ENCODE measurements around the gene SRRM2.

SRRM2 gene

DNA sequence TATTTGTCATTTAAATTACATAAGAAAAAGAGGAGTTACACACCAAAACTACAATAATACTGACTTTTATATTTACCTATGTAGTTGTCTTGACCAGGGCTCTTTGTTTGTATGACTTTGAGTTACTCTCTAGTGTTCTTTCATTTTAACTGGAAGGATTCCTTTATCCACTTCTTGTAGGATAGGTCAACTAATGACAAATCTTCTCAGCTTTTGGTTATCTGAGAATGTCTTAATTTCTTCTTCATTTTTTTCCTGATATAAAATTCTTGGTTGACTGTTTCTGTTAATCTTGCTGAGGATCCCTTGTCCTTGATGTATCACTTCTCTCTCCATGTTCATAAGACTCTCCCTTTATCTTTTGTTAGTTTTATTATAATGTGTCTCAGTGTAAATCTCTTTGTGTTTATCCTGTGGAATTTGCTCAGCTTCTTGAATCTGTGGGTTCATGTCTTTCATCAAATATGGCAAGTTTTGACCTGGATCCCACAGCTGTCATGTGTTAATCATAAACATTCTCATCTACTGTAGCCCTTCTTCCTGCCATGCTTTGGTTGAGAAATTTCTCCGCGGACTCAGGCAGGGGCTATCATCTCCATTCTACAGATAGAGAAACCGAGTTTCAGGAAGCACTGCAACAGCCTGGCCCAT lies 51.2 kb downstream of the SRRM2 start:
- no peak for DNase-seq

DNA sequence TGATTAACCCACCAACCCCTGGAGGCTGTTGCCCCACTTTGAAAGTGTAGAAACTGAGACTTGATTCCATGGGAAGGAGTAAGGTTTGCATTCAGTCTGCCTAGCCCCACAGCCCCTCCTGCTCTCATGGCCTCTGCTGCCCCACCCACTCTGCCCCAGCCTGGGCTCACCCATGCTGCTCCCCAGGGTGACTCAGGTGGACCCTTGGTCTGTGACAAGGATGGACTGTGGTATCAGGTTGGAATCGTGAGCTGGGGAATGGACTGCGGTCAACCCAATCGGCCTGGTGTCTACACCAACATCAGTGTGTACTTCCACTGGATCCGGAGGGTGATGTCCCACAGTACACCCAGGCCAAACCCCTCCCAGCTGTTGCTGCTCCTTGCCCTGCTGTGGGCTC lies 52.3 kb downstream of the SRRM2 start:
- no peak for DNase-seq

DNA sequence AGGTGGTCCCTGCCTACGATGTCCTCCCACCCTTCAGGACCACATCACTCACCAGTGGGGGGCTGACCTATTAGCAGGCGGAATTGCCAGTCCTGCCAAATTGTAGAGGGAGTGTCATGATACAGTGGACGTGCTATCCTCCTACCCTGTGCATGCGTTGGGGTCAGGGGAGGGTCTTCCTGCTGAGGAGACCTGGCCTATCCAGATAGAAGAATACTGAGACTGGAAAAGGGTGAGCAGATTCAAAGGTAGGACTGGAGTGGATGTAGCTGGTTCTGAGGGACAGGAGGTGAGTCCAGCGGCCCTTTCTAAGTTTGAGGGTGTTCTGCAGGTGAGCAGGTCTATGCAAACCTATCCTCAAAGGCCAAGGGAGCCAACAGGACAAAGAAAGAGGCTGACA lies 53.8 kb downstream of the SRRM2 start:
- no peak for DNase-seq

DNA sequence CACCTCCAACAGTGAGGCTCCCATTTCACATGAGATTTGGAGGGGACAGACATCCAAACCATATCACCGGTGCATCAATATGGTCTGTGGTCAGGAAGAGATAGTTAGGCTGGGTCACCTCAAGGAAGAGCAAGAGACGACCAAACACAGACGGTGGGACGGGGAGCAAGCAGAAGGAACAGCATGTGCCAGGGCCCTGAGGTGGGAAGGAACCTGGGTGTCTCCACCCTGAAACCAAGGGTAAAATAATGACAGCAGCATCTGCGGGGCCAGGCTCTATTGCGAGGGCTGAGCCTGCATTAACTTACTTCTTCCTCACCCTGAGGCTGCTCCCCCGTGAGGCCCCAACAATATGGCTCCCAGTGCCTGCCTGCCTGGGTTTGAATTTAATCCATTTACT lies 55.7 kb downstream of the SRRM2 start:
- no peak for DNase-seq

DNA sequence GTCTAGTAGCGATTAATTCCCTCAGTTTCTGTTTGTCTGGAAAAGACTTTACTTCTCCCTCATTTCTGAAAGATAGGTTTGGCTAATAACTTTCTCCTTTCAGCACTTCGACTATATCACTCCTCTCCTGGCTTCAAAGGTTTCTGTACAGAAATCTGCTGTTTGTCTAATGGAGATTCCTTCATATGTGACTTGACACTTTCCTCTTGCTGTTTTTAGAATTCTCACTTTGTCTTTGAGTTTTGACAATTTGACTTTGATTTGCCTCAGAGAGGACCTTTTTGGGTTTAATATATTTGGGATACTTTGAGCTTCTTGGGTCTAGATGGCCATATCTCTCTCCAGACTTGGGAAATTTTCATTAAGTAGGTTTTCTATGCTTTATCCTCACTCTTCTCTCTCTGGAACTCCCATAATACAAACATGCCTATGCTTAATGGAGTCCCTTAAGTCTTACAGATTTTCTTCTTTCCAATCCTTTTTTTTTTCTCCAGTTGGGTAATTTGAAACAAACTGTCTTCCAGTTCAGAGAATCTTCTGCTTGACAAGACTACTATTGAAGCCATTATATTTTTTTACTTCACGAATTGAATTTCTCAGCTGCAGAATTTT lies 56.8 kb downstream of the SRRM2 start:
- no peak for DNase-seq

DNA sequence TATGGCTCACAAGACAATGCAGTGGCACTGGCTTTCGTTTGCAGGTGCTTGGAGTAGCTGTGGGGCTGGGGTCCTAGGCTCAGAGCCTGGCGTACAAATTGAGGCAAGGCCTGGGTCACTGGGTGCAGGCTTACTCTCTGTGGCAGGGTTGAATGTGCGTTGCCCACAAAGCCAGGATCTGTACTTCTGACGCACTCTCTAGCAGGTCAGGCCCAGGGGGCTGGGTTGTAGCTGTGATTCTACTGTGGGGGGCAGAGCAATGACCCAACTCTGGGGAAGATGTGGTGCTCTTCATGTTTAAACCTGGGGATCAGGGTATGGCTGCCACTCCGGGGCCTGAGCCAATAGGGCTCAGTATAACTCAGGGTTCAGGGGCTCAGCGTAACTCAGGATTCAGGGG lies 58.2 kb downstream of the SRRM2 start:
- DNase-seq, result no peak

DNA sequence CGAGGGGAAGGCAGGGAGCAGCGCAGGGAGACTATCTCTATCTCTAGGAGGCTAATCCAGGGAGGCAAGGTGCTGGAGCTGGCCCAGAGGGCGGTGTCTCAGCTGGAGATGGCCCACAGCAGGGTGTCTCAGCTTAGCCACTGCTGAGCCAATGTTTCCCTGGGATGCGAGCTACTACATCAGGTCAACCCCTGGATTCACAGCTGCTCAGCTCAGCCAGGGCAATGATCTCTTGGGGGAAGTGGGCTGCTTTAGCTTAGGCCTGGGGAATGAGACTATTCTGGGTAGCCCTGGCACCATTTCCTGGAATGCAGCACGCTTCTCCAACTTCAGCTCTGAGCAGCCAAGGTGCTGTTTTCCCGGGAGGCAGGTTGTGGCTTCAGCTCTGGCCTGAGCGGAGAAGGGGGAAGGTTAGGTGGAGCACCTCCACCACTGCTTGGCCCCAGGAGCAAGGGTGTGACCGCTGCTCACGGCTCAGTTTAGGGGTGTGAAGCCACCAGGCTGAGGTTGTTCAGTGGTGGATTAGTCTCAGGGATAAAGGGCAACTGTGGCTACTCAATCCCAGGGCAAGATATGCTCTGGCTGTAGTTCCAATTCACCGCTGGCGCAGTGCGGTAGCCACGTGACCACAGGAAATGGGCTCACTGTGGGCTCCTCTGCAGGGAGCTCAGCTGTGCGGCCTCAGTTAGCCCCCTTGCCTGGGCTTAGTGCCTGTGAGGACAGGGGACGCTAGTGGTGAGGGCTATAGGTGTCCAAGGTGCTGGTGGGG lies 59.4 kb downstream of the SRRM2 start:
- no peak for DNase-seq

DNA sequence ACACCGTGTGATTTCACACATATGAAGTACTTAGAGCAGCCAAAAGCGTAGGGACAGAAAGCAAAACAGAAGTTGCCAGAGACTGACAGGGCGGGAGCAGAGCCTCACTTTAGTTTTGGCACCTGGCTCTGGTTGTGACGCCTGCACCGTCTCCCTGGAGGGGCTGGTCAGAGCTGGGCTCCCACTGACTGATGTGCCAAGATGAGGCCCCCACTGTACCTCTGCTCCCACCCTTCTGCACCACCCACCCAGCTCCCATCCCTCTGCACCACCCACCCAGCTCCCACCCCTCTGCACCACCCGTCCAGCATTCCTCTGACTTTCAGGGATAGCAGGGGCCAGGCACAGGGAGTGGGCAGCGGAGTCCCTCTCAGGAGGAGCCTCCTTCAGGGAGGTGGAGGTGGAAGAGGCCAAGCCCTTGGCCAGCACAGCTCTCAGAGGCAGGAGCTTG lies 61.4 kb downstream of the SRRM2 start:
- no peak for DNase-seq

DNA sequence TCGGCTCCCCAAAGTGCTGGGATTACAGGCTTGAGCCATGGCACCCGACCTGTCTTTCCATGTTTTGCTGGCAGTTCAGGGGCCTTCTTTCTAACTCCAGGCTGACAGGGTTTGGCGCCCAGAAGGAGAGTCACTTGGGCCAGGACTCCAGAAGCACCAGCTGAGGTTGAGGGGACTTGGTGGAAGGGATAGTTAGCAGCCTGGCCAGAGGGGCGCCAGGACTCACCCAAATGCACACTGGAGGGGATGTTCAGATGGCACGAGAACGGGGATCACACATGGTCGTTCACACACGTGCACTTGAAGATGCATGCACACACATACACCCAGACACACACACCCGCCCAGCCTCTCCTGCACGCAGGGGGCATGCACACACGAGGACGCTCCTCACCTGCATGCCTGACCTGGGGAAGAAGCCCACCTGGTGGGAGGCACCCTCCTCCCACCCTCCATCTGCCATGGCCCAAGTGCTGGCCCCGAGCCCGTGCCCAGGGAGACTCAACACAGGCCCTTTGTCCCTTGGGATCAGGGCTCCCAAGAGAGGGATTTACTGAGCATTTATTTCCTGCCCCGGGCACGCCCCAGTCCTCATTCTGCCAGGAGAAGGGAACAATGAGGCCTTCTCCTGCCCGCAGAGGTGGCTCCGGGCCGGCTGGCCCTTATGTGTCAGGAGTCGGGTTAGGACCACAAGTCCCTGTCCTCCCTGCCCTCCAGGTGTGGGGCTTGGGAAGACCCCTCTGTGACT lies 62.3 kb downstream of the SRRM2 start:
- DNase-seq, result no peak

DNA sequence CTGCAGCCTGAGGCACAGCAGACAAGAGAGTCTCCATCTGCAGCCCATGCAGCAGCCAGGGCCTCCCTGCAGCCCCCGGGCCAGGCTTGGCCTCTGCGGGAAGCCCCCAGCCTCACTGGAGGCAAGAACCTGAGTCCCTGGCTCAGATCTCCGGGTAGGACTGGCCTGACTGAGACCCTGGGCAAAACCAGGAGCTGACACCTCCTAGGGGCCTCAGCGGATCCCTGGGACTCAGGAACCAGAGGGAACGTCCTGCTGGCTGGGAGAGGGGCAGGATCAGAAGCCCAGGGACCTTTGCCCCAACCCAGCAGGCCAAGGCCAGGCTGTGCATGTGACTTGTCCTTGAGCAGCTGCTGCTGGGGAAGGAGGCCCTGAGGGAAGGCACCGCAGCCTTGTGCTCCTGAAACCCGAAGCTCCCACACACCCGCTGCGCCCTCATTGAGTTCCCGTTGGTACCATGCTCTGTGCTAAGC lies 62.9 kb downstream of the SRRM2 start:
- DNase-seq, result no peak

DNA sequence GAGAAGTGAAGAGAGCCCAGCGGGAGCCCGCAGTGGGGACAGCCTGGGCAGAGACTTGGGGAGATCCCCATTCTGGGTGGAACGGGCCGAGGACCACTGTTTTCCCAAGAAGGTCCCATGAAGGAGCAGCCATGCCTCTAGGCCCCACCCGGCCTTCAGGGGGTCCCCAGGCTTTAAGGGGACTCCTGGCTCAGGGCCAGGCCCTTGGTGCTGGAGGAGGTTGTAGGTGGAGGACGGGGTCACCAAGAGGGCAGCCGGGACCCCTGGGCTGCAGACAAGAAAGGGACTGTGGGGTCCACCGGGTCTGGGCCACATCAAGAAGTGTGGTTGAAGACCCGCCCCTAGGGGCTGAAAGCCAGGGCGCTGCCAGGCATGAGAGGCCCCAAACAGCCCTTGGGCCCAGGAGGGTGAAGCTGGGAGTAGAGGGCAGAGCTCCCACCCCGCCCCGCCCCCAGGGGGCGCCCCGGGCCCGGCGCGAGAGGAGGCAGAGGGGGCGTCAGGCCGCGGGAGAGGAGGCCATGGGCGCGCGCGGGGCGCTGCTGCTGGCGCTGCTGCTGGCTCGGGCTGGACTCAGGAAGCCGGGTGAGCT lies 64.4 kb downstream of the SRRM2 start, which contains the start of gene PRSS21:
Gene PRSS21 (plus strand): TSS at position 487 of the 589 bp plus-strand sequence. CDS start 32 bp downstream, at position 519.
- no peak for DNase-seq

DNA sequence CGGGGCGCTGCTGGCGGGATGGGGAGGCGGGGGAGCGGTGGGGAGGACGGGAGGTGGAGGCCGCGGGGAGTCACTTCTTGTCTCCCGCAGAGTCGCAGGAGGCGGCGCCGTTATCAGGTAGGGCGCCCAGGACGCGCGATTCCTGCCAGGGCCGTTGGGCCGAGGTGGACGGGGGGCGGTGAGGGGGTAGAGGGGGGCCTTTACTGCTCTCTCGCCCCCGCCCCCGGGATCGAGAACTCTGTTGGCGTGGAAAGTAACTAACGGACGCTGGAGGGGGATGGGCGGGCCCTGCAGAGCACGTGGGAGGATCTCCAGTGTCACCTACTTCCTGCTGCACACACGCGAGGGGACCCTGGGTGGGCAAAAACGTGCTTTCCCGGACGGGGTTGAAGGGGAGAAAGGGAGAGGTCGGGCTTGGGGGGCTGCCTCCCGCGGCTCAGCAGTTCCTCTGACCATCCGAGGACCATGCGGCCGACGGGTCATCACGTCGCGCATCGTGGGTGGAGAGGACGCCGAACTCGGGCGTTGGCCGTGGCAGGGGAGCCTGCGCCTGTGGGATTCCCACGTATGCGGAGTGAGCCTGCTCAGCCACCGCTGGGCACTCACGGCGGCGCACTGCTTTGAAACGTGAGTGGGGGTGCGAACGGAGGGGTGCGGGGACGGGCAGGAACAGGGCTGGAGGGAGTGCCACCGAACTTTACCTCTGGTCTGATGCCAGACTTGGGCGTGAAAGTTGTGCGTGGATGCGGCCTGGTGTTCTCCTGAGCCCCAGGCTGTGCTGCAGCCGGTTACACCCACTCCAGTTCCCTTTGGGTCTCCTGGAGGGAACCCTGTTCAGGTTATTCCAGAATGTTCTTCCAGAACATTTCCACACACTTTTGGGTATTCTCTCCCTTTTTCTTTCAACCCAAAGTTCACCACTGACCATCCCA lies 65.2 kb downstream of the SRRM2 start:
- DNase-seq, result no peak

DNA sequence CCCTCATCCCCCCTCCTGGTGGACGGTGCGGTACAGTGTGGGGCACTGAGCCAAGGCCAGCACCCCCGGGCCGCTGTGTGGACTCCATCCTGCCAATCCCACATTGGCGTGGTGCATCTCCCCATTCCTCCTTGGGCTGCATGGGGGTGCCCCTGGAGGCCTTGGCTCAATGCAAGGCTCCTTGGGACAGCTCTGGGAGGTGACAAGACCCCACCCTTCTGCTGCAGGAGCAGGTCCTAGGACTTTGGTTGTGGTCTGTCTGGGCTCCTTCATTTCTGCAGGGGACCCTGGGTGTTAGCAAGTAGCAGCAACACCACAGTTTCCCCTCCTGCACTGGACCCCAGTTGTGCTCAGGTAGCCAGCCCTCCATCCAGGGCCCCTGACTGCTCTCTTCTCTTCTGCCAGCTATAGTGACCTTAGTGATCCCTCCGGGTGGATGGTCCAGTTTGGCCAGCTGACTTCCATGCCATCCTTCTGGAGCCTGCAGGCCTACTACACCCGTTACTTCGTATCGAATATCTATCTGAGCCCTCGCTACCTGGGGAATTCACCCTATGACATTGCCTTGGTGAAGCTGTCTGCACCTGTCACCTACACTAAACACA lies 65.9 kb downstream of the SRRM2 start:
- no peak for DNase-seq

DNA sequence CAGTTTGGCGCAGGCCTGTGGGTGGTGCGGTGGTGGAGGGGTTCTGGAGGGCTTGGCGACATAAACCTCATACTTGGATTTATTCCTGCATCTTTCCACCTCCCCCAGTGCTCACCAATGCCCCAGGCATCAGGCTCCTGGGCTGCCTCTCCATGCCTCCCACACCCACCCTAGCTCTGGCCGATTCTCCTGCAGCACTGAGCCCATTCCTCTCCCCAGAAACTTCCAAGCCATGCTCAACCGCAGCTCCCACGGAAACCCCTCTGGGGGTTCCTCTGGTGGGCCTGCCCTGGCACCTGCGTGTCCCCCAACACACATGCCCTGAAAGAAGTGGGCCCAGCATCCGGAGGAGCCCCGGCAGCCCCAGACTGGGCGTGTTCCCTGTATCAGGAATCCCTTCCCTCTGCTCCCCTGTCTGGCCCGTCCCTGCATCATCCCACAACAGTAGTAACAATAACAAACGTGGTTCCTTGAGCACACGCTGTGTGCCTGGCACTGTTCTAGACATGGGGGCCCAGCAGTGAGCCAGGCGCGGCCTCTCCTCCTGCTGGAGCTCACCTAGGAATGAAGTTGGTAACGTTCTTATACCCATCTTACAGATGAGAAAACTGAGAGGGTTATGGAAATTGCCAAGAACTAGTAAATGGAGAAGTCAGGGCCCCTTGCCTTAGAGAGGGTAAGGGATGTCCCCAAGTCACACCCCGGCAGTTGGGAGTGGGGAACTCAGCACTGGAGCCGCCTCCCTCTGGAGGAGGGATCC lies 66.9 kb downstream of the SRRM2 start:
- DNase-seq, result no peak

DNA sequence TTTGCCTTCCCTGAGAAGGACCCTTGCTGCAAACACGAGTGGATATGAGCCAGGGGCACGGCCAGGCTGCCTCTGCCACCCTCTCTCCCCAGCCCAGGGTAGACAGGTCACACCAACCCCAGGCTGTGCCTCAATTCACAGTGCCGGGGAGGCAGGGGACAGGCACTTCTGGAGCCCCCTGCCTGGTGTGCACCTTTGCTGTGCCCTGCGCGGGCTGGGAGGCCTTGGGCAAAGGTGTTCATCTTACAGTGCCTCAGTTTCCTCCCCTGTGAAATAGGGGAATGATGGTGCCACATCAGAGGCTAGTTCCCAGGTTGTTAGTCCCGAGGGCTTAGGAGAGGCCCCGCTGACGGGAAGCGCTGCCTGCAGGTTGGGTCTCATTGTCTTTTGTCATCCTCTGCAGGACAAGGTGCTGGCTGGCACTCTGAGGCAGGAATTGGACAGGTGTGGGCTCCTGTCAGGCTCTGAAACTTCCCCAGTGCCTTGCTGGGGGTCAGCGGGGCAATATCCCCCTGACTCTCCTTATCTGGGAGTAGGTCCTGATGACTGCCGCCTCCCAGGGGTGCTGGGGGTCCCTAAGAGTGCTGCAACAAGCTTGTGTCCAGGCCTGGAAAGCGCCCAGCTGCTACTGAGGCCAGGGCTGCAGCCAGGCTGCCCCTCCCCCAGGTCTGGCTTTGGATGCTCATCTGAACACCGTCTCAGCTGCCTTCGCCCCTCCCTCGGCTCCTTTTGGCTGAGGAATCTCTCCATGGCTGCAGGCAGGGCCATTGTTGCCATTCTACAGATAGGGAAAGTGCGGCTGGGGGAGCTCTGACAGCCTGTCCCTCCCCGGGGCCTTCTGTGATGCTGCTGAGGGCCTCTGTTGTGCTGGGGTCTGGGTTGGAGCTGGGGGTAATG lies 67.7 kb downstream of the SRRM2 start:
- no peak for DNase-seq
